SK-N-SH (cell line): ENCODE data around the gene DGKH.
"Not testable (repeated sequence)": the region's sequence is repeated elsewhere in the genome, so short reads cannot be mapped to it uniquely, and the experiment has no call there.

Source experiments
- CHD2 ChIP-seq: fragments of 150-350 bp; IDR thresholded peaks from 2 replicates; pipeline ENCODE4 v1.6.1; 2018; ENCODE audit warnings: low read length; ENCODE audit not compliant: partially characterized antibody
- EZH2phosphoT487 ChIP-seq: fragments of 200-600 bp; sonication (generic); IDR thresholded peaks from 2 replicates; pipeline ENCODE4 v1.6.1; 2017; ENCODE audit warnings: low read depth, mixed run types, mild to moderate bottlenecking, antibody characterized with exemption, moderate library complexity, borderline replicate concordance
- FOXM1 ChIP-seq: IDR thresholded peaks from 2 replicates; pipeline ENCODE4 v1.4.0; 2012; ENCODE audit warnings: low read depth, mild to moderate bottlenecking
- GABPA ChIP-seq: IDR thresholded peaks from 2 replicates; pipeline ENCODE4 v1.4.0; 2012; ENCODE audit warnings: low read depth, mild to moderate bottlenecking
- JUND ChIP-seq: IDR thresholded peaks from 2 replicates; pipeline ENCODE4 v1.4.0; 2012
- POLR2AphosphoS5 ChIP-seq: IDR thresholded peaks from 2 replicates; pipeline ENCODE4 v1.6.1; 2012; ENCODE audit warnings: low read depth, low read length
- RCOR1 ChIP-seq: fragments of 150-350 bp; IDR thresholded peaks from 2 replicates; pipeline ENCODE4 v1.6.1; 2017; ENCODE audit warnings: antibody characterized with exemption, low read length
- SIN3A ChIP-seq: IDR thresholded peaks from 2 replicates; pipeline ENCODE4 v1.6.1; 2012; ENCODE audit warnings: low read depth, mild to moderate bottlenecking, low read length, moderate library complexity, borderline replicate concordance
- SMC3 ChIP-seq: IDR thresholded peaks from 2 replicates; pipeline ENCODE4 v1.6.1; 2012; ENCODE audit warnings: low read depth, low read length, improper control_type of control experiment
- TAF1 ChIP-seq: IDR thresholded peaks from 2 replicates; pipeline ENCODE4 v1.6.1; 2012; ENCODE audit warnings: low read depth, mild to moderate bottlenecking, low read length, moderate library complexity, borderline replicate concordance
- ZBTB33 ChIP-seq: IDR thresholded peaks from 2 replicates; pipeline ENCODE4 v1.4.0; 2012; ENCODE audit warnings: low read depth, borderline replicate concordance
- TF ChIP-seq, protein P1 (sequence below): fragments of 200-600 bp; sonication (generic); IDR thresholded peaks from 2 replicates; pipeline ENCODE4 v1.6.1; 2017; ENCODE audit warnings: antibody characterized with exemption, mild to moderate bottlenecking, moderate library complexity
- TF ChIP-seq, protein P2 (sequence below): fragments of 150-350 bp; IDR thresholded peaks from 2 replicates; pipeline ENCODE4 v1.6.1; 2017; ENCODE audit warnings: antibody characterized with exemption, low read length, low read depth, borderline replicate concordance
- TF ChIP-seq, protein P3 (sequence below): IDR thresholded peaks from 2 replicates; pipeline ENCODE4 v1.4.0; 2012; ENCODE audit warnings: low read depth

DNA sequence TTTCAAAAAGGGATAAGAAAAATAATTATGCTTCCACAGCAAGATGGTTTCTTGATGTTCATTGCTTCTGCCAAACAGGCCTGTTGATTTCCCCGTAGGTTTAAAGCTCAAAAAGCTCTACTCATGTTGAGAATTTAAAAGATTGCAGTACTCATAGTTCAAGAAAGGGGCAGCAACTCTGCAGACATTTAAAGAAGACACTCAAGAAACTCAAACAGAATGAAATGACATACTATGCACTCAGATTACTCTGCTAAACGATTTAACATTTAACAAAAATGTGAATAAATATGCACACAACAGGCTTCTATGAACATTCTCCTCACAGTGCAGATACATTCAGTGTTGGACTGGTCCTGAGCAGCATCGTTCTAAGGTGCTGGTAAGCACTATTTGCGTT lies 22.7 kb downstream of the DGKH start:
- TF ChIP-seq, protein P1, sequence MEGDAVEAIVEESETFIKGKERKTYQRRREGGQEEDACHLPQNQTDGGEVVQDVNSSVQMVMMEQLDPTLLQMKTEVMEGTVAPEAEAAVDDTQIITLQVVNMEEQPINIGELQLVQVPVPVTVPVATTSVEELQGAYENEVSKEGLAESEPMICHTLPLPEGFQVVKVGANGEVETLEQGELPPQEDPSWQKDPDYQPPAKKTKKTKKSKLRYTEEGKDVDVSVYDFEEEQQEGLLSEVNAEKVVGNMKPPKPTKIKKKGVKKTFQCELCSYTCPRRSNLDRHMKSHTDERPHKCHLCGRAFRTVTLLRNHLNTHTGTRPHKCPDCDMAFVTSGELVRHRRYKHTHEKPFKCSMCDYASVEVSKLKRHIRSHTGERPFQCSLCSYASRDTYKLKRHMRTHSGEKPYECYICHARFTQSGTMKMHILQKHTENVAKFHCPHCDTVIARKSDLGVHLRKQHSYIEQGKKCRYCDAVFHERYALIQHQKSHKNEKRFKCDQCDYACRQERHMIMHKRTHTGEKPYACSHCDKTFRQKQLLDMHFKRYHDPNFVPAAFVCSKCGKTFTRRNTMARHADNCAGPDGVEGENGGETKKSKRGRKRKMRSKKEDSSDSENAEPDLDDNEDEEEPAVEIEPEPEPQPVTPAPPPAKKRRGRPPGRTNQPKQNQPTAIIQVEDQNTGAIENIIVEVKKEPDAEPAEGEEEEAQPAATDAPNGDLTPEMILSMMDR: not testable (repeated sequence)
- not testable (repeated sequence) for TF ChIP-seq SMC3, FOXM1, TAF1, RCOR1, JUND, POLR2AphosphoS5, GABPA, SIN3A, ZBTB33, EZH2phosphoT487, CHD2
- TF ChIP-seq, protein P2, sequence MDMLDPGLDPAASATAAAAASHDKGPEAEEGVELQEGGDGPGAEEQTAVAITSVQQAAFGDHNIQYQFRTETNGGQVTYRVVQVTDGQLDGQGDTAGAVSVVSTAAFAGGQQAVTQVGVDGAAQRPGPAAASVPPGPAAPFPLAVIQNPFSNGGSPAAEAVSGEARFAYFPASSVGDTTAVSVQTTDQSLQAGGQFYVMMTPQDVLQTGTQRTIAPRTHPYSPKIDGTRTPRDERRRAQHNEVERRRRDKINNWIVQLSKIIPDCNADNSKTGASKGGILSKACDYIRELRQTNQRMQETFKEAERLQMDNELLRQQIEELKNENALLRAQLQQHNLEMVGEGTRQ: not testable (repeated sequence)
- TF ChIP-seq, protein P3, sequence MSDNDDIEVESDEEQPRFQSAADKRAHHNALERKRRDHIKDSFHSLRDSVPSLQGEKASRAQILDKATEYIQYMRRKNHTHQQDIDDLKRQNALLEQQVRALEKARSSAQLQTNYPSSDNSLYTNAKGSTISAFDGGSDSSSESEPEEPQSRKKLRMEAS: not testable (repeated sequence)
